Fibroblast of the aortic adventitia (primary cell): Measurements from ENCODE around the gene ADD1. TPM values are rescaled to one million over a fixed set of nuclear protein-coding genes. Genes with fewer than 3 reads are reported as not detected.
"Not testable (repeated sequence)": the region's sequence is repeated elsewhere in the genome, so short reads cannot be mapped to it uniquely, and the experiment has no call there.

Experiments used
- DNase-seq: peaks from one replicate; pipeline ENCODE4 v3.0.0-alpha.2; 2010; ENCODE audit warnings: low read depth
- H3K4me3 ChIP-seq: 2 replicates; pipeline ENCODE4 v1.5.1; 2011; ENCODE audit warnings: low read depth, mild to moderate bottlenecking, control low read depth, low read length, moderate library complexity
- CTCF ChIP-seq: IDR thresholded peaks from 2 replicates; pipeline ENCODE4 v1.5.1; 2011; ENCODE audit warnings: mild to moderate bottlenecking, low read length, control low read depth, inconsistent platforms; ENCODE audit not compliant: insufficient read depth
- total RNA-seq: library from RNA; depleted of rRNA; stranded (reverse); fragments of >200 nt; gene quantifications from 2 replicates; pipeline ENCODE4 v1.2.3, GENCODE V29; 2012; ENCODE audit warnings: low replicate concordance

ADD1 gene
- total RNA-seq, 1 donor = 168 TPM

DNA sequence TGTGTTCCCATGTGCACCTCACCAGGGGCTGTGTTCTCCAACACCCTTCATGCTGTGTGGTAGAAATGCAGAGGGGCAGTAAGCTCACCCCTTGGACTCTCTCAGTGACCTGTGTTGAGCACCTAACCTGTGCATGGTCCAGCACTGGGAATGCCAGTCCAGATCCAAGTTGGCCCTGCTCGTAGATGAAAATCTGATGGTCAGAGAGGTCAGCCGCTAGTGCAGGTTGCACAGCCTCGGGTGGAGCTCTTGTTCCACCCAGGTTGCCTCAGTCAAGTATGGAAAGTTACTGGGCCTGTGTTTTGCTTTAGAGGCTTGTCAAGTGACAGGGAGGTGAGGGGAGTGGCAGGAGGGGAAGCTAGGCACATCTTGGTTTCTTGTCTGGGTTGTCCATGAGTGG is 68.2 kb downstream of the ADD1 start:
- no peak for TF ChIP-seq CTCF
- H3K4me3 ChIP-seq = no peak overlapping the region
- DNase-seq = no peak

- no peak for DNase-seq
- no peak for TF ChIP-seq CTCF
- no peak overlapping the region for H3K4me3 ChIP-seq
Observed at GRCh38 chr4:2913168-2913567, 69.5 kb downstream of the ADD1 start.

DNA sequence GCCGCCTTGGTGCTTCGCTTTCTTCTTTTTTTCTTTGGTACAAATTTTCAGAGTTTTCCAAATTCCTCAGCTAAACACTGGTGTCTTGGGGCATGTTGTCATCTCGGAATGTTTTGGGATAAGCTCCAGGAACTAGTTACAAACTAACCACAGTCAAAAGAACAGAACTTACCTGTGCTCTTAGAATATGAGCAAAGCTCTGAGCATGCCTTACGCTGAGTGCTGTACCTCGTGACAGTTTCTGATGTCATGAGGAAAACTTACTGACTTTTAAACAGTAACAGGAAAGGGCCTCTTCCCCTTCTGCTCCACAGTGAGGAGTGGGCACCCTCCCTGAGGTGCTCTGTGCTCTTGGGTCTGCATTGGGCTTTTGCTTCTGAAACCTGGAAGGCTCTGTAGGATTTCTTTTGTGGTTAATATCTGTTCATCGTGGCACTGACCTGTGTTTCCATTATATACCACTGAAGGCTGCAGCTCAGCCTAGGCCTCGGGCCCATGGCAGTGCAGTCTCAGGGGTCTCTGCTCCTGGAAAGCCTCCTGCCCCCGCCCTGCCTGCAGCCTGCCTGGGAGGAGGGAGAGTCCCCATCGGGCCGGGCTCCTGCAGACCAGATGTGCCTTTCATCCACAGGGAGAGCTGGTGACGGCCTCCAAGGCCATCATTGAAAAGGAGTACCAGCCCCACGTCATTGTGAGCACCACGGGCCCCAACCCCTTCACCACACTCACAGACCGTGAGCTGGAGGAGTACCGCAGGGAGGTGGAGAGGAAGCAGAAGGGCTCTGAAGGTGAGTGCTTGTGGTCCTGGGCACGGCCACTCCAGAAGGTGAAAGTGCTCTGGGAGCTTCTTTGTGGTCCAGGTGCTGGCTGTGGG is 70.8 kb downstream of the ADD1 start:
- no peak for TF ChIP-seq CTCF
- no peak overlapping the region for H3K4me3 ChIP-seq
- DNase-seq = no peak

- TF ChIP-seq CTCF = no peak
- H3K4me3 ChIP-seq = no peak overlapping the region
- no peak for DNase-seq
Observed at GRCh38 chr4:2915789-2916188, 72.1 kb downstream of the ADD1 start.

DNA sequence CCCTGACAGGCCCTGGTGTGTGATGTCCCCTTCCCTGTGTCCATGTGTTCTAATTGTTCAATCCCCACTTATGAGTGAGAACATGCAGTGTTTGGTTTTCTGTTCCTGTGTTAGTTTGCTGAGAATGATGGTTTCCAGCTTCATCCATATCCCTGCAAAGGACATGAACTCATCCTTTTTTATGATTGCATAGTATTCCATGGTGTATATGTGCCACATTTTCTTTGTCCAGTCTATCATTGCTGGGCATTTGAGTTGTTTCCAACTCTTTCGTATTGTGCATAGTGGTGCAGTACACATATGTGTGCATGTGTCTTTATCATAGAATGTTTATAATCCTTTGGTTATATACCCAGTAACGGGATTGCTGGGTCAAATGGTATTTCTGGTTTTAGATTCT is 73.1 kb downstream of the ADD1 start:
- not testable (repeated sequence) for H3K4me3 ChIP-seq, DNase-seq

DNA sequence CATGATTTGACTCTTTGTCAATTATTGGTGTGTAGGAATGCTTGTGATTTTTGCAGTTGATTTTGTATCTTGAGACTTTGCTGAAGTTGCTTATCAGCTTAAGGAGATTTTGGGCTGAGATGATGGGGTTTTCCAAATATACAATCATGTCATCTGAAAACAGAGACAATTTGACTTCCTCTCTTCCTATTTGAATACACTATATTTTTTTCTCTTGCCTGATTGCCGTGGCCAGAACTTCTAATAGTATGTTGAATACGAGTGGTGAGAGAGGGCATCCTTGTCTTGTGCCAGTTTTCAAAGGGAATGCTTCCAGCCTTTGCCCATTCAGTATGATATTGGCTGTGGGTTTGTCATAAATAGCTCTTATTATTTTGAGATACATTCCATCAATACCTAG is 74.7 kb downstream of the ADD1 start:
- H3K4me3 ChIP-seq, DNase-seq: not testable (repeated sequence)

DNA sequence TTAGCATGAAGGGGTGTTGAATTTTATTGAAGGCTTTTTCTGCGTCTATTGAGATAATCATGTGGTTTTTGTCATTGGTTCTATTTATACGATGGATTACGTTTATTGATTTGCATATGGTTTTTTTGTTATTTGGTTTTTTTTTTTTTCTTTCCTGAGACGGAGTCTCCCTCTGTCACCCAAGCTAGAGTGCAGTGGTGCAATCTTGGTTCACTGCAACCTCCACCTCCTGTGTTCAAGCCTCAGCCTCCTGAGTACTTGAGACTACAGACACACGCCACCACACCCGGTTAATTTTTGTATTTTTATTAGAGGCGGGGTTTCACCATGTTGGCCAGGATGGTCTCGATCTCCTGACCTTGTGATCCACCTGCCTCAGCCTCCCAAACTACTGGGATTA is 75.1 kb downstream of the ADD1 start:
- not testable (repeated sequence) for DNase-seq, H3K4me3 ChIP-seq

GRCh38 chr4:2922453-2923101 is 78.9 kb downstream of the ADD1 start:
- H3K4me3 ChIP-seq, DNase-seq: not testable (repeated sequence)

- TF ChIP-seq CTCF = no peak
- no peak overlapping the region for H3K4me3 ChIP-seq
- peak; percentile 39 for DNase-seq
Observed at GRCh38 chr4:2923141-2923551, 79.5 kb downstream of the ADD1 start.
